Hepatocyte (in vitro differentiated cells): Measurements from ENCODE around the gene SH3RF3.

Experiments used
- EZH2 ChIP-seq: fragments of 200-600 bp; sonication (generic); IDR thresholded peaks from 2 replicates; pipeline ENCODE4 v1.6.1; 2016; ENCODE audit warnings: antibody characterized with exemption, mild to moderate bottlenecking, borderline replicate concordance
- EZH2phosphoT487 ChIP-seq: fragments of 200-600 bp; sonication (generic); IDR thresholded peaks from one replicate; pipeline ENCODE4 v1.6.1; 2018; ENCODE audit warnings: antibody characterized with exemption, mild to moderate bottlenecking, low read depth, moderate library complexity; ENCODE audit not compliant: unreplicated experiment, severe bottlenecking
- TF ChIP-seq, protein P1 (sequence below): fragments of 200-600 bp; sonication (generic); IDR thresholded peaks from 2 replicates; pipeline ENCODE4 v1.5.1; 2016; ENCODE audit warnings: antibody characterized with exemption, mild to moderate bottlenecking; ENCODE audit not compliant: poor library complexity

- TF ChIP-seq, protein P1, sequence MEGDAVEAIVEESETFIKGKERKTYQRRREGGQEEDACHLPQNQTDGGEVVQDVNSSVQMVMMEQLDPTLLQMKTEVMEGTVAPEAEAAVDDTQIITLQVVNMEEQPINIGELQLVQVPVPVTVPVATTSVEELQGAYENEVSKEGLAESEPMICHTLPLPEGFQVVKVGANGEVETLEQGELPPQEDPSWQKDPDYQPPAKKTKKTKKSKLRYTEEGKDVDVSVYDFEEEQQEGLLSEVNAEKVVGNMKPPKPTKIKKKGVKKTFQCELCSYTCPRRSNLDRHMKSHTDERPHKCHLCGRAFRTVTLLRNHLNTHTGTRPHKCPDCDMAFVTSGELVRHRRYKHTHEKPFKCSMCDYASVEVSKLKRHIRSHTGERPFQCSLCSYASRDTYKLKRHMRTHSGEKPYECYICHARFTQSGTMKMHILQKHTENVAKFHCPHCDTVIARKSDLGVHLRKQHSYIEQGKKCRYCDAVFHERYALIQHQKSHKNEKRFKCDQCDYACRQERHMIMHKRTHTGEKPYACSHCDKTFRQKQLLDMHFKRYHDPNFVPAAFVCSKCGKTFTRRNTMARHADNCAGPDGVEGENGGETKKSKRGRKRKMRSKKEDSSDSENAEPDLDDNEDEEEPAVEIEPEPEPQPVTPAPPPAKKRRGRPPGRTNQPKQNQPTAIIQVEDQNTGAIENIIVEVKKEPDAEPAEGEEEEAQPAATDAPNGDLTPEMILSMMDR, result no peak
- TF ChIP-seq EZH2phosphoT487 (no peak), EZH2 (no peak)
Measured at GRCh38 chr2:109507828-109508227, 378.8 kb downstream of the SH3RF3 start.
